DLD1 (cell line): ENCODE results near the gene FURIN.
"Not testable (repeated sequence)": the region's sequence is repeated elsewhere in the genome, so short reads cannot be mapped to it uniquely, and the experiment has no call there.

Source experiments
- in situ Hi-C: cut with HindIII; loops from 2 replicates; pipeline ENCODE4 v1.10.0; 2017; ENCODE audit warnings: low sequenced_read_pairs

FURIN gene

DNA sequence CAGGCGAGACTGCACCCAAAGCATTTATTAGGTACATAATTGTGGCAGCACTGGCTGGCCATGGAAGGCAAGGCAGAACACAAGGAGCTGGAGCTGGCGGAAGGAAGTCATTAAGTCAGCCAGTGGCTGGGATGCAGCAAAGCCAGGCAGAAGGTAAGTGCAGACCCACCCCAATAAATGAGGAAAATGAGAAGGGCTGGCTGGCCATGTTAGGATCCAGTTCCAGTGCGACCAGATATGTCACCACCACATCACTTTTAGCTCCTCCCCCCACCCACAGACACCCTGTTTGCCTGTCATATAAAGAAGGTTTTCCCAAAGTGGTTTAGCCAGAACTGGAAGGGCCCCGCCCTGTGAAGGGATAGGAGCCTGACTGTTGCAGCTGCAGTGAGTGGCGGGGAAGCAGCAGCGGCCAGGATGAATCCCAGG, at the start of gene FURIN:
Gene FURIN (plus strand): TSS at position 328 of the 429 bp plus-strand sequence. CDS start 7,153 bp downstream, outside the sequence.
- in situ Hi-C loops: no loop called here

DNA sequence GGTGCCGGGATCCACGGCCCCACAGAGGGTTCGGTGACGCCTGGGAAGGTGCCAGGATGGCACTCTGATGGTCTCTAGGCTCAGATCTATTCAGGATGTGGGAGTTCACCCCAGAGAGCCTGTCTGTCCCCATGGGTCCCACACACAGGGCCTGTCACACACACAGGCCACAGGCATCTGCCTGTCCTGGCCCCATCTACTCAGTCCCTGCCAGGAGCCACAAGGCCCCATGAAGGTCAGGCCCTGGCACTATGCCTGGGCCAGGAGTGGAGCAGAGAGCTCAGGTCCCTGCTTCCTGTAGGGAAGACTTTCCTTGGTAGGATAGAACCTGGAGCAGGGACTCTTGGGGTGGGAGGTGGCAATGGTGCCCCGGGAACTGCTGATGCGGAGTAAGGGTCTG, 49.0 kb upstream of the FURIN start:
- in situ Hi-C loops: no loop called here

DNA sequence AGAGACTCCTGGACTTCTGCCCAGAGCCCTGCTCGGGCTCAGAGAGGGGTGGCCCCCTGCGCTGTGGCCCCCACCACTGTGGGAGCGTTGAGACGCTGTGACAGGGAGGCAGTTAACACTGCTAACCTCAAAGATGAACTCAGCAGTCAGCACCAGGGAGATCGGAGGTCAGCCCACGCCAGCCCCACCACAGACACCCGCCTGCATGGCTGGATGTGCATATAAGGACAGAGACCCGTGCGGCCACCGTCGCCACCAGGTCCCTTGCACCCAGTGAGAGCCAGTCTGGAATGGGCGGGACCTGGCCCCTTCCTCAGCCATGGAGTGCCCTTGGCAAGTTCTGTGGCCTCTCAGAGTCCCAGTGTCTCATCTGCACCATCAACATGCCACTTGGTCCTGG, 48.5 kb upstream of the FURIN start:
- in situ Hi-C loops: no loop called here

DNA sequence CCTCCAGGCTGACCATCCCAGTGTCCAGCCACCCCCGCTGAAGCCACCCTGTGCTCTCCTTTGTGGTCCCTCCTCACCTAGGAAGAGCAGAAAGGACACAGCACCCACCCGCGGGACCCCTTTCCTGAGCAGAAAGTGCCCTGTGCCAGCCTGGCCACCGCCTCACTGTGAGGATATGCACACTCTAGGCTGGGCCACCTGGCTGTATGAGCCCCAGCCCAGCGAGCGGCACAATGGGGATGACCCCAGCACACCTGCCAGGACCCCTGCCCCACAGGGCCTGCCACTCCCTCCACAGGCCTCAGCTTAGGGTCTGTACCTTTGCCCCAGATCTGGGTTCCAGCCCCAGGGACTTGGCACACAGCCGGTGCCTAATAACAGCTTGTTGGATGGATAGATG, 47.9 kb upstream of the FURIN start:
- in situ Hi-C loops: no loop called here

DNA sequence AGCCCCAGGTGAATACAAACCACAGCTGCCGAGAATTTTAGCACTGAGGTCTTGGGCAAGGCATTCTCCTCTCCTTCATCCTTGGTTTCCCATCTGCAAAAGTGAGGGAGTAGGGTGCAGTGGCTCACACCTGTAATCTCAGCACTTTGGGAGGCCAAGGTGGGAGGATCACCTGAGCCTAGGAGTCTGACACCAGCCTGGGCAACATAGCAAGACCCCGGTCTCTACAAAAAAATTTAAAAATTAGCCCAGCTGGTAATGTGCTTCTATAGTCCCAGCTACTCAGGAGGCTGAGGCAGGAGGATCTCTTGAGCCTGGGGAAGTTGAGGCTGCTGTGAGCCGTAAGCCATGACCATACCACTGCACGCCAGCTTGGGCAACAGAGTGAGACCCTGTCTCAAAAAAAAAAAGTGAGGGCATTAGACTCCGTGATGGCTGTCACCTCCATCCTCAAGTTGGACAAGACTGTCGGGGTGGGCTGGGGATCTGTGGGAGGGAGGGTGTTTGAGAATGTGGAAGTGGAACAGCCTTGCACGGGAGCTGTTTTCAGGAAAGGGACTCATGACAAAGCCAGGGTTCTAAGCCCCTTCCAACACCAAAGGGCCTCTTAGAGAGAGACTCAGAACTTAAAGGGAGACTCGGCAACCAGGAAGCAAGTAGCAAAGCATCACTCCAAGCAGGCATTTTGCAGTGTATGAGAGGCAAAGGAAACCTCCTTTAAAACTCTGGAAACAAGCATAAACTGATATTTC, 46.0 kb upstream of the FURIN start:
- in situ Hi-C loops: no loop called here

DNA sequence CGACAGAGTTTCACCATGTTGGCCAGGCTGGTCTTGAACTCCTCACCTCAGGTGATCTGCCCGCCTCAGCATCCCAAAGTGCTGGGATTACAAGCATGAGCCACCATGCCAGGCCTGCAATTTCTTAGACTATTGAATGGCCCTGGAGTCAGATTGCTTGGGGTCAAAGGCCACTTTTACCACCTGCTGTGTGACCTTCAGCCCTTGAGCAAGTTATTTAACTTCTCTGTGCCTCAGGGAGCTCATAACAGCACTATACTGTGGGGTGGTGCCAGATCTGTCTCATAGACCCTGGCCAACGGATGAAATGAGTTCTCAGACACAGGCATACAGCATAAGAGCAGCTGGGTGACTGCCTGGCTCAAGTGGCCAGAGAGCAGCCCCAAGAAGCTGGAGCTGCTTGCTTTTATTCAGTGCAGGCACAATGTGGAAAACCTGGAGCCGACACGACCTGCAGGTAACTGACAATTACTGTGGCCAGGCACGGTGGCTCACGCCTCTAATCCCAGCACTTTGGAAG, 44.9 kb upstream of the FURIN start:
- in situ Hi-C loops: no loop called here

DNA sequence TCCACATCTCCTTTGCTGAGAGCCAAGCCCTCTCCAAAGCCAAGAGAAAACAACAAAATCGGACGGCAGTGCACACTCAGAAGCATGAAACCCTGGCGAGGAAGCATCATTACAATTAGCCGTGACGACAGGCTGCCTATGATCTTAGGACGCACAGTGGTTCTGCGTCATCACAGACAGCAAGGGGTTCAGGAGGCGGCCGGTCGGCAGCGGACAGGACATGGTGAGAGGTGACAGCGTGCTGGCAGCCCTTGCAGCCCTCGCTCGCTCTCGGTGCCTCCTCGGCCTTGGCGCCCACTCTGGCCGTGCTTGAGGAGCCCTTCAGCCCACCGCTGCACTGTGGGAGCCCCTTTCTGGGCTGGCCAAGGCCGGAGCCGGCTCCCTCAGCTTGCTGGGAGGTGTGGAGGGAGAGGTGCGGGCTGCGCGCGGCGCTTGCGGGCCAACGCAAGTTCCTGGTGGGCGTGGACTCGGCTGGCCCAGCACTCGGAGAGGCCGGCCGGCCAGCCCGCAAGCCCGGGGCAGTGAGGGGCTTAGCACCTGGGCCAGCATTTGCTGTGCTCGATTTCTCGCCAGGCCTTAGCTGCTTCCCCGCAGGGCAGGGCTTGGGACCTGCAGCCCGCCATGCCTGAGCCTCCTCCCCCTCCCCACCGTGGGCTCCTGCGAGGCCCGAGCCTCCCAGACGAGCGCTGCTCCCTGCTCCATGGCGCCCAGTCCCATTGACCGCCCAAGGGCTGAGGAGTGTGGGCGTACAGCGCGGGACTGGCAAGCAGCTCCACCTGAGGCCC, 43.1 kb upstream of the FURIN start:
- in situ Hi-C loops: not testable (repeated sequence)

DNA sequence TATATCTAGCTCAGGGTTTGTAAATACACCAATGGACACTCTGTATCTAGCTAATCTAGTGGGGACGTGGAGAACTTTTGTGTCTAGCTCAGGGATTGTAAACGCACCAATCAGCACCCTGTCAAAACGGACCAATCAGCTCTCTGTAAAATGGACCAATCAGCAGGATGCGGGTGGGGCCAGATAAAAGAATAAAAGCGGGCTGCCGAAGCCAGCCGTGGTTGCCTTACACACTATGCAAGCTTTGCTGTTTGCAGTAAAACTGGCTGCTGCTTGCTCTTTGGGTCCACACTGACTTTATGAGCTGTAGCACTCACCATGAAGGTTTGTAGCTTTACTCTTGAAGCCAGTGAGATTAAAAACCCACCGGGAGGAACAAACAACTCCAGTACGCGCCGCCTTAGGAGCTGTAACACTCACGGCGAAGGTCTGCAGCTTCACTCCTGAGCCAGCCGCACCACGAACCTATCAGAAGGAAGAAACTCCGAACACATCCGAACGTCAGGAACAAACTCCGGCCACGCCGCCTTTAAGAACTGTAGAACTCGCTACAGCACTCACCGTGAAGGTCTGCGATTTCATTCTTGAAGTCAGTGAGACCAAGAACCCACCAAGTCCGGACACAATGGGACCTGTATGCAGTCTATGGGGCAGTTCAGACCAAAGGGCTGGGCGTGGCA, 42.0 kb upstream of the FURIN start:
- in situ Hi-C loops: not testable (repeated sequence)

DNA sequence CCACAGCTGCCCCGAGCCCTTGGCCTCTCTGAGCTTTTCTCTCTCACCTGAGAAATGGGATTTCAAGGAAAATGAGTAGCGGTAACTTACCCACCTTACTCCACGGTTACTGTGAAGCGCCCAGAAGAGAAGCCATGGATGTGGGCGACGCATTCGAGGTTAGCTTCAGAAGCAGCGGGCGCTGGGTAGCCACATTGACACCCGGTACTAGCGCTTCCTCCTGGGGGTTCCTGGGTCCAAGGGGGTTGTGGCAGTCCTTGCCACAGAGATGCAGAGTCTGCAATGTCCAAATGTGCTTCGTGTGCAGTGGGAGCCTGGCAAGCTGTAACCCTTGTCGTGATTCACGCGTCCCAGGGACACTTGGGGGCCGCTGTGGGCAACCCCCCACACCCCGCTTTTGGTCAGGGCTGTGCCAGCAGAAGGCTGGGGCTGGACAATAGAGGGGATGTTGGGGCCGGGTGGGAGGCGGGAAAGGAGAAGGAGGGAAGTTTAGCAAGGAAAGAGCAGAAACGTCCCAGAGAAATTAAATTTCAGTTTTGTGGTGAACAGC, 41.4 kb upstream of the FURIN start:
- in situ Hi-C loops: no loop called here

DNA sequence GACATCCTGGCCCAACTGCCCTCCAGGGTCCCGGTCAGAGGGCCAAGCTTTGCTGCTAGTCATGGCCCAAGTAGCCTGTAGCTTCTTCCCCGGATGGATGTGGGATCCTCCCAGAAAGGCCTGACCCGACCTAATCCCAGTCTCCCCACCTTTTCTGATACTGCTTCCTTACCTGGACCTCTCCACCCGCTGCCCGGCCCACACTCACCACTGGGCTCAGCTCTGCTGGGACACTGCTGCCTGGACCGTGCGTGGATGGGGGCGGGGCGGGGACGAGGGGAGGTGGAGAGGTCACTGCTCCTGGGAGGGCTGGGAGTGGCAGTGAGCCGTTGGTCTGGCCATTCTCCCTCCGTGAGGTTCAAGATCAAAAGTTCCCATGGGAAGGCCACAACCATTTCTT, 40.3 kb upstream of the FURIN start:
- in situ Hi-C loops: no loop called here

DNA sequence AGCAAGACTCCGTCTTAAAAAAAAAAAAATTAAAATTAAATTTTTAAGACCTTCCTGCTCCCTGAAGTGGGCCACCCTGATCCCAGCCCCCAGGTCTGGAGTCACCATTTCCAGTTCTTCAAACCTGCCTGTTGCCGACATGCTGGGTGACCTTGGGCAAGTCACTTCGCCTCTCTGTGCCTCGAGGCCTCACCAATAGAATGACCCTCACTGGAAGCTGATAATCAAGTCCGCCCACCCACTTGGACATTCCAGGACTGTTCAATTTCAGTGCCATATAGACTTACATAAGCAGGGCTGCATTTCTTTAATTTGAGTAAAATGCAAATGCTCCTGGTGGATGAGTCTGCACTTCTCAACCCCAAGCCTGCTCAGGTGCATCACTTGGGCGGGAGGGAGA, 39.3 kb upstream of the FURIN start:
- in situ Hi-C loops: no loop called here

DNA sequence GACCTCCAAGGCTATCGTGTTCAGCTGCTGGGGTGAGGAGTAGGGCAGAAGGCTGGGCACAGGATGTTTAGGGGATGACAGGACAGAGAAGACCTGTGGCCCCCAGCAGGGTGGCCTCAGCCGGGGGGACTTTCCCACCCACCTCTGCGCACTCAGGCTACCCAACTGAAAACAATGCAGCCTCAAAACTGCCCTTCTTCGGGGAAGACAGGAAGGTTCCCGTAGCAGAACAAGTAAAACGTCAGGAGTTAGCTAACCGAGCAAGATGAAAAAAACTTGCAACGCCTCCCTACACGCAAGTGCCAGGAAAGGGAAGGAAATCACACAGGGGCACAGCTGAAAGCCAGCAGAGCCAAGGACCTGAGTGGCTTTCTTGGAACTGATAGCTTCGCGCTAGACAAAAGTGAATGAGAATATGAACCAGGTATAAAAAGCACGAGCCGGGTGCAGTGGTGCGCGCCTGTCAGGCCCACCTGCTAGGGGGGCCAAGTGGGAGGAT, 38.4 kb upstream of the FURIN start:
- in situ Hi-C loops: no loop called here

DNA sequence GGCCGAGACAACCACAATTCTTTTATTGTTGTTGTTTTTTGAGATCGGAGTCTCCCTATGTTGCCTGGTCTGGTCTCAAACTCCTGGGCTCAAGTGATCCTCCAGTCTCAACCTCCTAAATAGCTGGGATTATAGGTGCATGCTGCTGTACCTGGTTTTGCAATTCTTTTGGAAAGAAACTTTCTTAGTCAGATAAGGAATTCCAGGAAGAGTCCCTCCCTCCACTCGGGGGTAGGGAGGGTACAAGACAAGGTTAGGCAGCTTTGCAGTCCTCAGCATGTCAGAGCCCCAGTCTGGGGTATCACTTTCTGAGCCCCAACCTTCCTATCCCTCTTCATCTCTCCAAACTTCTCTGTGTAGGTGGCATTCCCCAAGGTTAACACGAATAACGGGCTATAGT, 33.8 kb upstream of the FURIN start:
- in situ Hi-C loops: no loop called here

DNA sequence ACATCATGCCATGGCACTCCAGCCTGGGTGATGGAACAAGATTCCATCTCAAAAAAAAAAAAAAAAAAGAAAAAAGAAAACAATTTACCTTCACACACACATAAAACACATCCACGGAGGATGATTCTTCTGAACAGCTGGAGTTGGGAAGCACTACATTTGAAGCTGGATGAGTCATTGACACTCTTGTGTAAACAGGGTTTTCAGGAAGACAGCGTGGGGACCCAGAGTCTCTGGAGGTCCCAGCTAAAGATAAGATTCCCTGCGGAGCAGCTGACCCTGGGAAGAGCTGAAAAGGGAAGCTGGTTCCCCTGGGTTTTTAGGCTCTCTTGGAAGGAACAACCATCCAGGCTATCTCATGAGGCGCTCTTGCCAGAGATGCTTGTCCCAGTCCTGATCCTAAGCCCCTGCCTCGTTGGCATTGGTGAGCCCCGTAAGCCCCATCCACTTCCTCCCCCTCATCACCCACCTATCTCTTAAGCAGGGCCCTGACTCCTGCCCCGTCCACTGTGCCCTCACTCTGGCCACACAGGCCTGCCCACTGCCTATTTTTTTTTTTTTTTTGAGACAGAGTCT, 32.0 kb upstream of the FURIN start:
- in situ Hi-C loops: no loop called here

DNA sequence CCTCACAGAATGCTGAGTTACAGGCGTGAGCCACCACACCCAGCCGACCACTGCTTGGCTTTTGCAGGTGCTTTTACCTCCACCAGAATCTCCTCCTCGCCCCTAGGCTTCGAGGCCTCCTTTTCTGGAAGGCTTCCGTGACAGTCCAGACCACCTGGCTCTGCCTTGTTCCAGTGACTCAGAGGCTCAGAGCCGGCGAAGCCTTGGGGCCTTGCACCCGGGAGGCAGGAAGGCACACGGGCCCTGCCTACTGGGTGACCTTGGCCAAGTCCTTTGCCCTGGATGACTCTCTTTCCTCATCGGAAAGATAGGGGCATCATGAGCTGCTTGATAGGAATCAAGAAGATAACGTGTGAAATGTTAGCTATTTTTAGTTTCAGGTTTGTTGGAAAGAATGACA, 31.3 kb upstream of the FURIN start:
- in situ Hi-C loops: no loop called here

DNA sequence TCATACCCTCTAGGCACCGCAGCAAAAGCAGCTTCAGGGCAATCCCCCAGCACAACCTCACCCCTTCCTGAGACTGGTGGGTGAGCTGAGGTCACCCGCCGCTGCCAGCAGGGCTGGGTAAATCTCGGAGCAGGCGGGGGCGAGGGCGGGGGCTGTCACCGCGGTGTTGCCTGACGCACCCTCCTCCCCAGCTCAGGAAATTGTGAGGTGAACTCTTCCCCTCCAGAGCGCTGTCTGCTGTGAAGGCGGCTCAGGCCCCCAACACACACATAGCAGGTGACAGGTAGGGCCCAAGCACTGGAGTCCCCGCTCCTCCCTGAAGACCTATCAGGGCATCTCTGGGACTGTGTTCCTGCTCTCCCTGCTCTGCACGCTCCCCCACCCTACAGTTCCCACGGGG, 30.2 kb upstream of the FURIN start:
- in situ Hi-C loops: no loop called here

DNA sequence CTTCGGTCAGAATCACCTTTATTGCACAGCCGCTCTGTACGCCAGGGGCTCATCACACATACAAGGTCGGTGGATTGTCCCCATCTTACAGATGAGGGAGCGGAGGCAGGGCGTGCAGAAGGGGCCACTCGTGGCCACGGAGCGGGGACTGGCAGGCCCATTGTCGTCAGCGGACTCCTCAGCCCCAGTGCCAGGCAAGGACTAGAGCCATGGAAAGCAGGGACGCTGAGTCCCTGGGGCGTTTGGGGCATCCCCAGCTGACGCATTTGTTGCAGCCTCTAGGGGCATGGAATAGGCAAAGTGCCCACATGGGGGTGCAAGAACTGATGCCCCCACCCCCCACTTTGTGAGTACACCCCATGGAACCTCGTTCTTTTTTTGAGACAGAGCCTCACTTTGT, 29.8 kb upstream of the FURIN start:
- in situ Hi-C loops: no loop called here

DNA sequence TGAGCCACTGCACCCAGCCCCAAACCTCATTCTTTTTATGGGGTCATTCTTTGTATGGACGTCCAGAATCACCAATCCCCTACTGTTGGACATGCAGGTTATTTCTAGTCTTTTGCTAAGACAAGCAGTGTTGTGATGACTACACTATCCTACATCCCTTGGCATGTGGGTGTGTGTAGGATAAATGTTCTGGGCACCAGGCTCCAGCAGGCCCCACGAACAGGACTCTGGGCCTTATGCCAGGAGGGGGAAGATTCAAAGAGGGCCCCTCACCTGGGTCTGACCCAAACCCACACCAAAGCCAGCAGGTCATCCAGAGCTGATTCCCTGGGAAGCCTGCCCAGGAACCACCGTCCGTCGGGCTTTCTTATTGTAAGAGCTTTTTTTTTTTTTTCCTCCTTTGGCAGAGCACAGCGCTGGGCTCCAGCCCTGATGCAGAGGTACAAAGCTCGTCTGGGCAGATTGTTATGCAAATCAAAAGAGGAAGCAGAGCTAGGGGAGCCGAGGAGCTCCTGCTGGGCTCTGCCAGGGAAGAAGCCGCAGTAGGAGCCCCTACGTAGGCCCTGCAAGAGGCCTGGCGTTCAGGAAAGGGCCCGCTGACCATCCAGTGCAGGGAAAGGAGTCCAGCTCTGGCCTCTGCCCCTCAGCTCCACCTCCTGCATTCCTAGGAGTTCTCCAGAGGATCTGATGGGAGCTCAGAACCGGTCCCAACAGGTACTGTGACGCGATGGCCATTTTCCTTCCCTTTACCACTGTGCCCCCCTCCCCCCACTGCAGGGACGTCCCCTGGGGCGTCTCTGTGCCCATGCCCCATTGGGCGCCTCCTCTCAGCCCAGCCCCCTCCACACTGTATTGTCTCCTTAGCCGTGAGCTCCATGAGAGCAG, 29.0 kb upstream of the FURIN start:
- in situ Hi-C loops: no loop called here

DNA sequence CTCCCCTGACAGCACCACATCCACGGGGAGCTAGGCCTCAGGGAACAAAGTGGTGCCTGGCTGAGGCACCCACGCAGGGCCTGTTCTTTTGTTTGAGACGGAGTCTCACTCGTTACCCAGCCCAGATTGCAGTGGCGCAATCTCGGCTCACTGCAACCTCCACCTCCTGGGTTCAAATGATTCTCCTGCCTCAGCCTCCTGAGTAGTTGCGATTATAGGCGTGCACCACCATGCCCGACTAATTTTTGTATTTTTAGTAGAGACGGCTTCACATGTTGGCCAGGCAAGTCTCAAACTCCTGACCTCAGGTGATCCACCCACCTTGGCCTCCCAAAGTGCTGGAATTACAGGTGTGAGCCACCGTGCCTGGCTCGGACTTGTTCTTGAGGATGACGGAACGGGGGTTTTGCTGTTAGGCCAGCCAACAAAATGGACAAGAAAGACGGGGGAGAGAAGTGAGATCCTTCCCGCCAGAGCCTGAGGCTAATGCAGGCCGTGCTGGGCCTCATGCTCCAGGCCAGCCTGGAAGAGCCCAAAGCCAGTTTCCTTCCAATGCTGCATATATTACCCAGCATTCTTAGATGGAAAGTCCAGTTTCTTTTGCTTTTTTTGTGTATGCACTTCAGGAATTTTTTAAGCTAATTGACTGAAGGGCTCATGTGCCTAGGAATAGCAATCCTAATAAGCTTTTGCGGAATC, 28.1 kb upstream of the FURIN start:
- in situ Hi-C loops: no loop called here
